MM.1S (cell line): Measurements from ENCODE around the gene SLC9B1.

ENCODE experiments used
- CTCF ChIP-seq: fragments of 300-600 bp; sonication (generic); IDR thresholded peaks from 2 replicates; pipeline ENCODE4 v1.5.1; 2016; ENCODE audit warnings: antibody characterized with exemption, low read length, mixed read lengths
- EZH2 ChIP-seq: fragments of 300-600 bp; sonication (generic); optimal IDR thresholded peaks from 2 replicates; pipeline ENCODE3; 2017; ENCODE audit warnings: low read depth, mild to moderate bottlenecking, antibody characterized with exemption, low read length, mixed read lengths
- EZH2phosphoT487 ChIP-seq: fragments of 300-600 bp; sonication (generic); IDR thresholded peaks from 2 replicates; pipeline ENCODE4 v1.6.1; 2018; ENCODE audit warnings: antibody characterized with exemption, low read length

GRCh38 chr4:102988429-102989020 is 31.0 kb downstream of the SLC9B1 start:
- TF ChIP-seq CTCF (no peak), EZH2 (no peak), EZH2phosphoT487 (no peak)
